ENCODE results near the gene MCM8. TPM values are rescaled to one million over a fixed set of nuclear protein-coding genes. Genes with fewer than 3 reads are reported as not detected.

Gene MCM8
- total and polyA plus RNA-seq, 4 donors, result 2.0 to 7.2 (median 3.3) TPM

DNA sequence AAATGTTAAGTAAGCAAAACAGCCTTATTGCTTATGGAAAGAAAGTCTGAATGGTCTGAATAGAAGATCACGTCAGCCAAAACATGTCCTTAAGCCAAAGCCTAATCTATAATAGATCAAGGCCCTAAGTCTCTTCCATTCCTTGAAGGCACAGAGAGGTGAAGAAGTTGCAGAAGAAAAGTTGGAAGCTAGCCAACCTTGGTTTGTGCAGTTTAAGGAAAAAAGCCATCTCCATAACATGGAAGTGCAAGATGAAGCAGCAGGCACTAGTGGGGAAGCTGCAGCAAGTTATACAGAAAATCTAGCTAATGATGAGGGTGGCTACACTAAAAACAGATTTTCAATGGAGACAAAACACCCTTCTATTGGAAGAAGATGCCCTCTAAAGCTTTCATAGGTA lies 74.3 kb downstream of the MCM8 start:
- H3K27me3 ChIP-seq (ENCODE audit: control insufficient read depth in 3 of 3, insufficient read depth in 3 of 3, low read length in 2 of 3), result no peaks in the 10 kb centered on the region
- H3K36me3 ChIP-seq (ENCODE audit: control insufficient read depth in 4 of 4, insufficient read depth in 4 of 4, low read length in 4 of 4), result peaks cover 8 to 45% (median 22%) of the 10 kb centered on the region in 4 donors
- ATAC-seq (ENCODE audit: insufficient read depth, low FRiP score) (no peak), DNase-seq (no peak)
- H3K4me3 ChIP-seq, result no peak overlapping the region
- peaks cover 0 to 9% (median 0%) of the 10 kb centered on the region in 4 donors for H3K9me3 ChIP-seq (ENCODE audit: control insufficient read depth in 4 of 4, insufficient read depth in 3 of 4, low read length in 3 of 4)
- WGBS, 2 donors, result 100% methylated on average over 1 of the region's 1 CpG
- H3K27ac ChIP-seq (ENCODE audit: low read depth in 1 of 2, low read length in 1 of 2), result no peak overlapping the region
- peaks cover 0 to 9% (median 0%) of the 10 kb centered on the region in 5 donors for H3K4me1 ChIP-seq (ENCODE audit: control insufficient read depth in 5 of 5, insufficient read depth in 5 of 5, low read length in 5 of 5)
- TF ChIP-seq, protein P1, sequence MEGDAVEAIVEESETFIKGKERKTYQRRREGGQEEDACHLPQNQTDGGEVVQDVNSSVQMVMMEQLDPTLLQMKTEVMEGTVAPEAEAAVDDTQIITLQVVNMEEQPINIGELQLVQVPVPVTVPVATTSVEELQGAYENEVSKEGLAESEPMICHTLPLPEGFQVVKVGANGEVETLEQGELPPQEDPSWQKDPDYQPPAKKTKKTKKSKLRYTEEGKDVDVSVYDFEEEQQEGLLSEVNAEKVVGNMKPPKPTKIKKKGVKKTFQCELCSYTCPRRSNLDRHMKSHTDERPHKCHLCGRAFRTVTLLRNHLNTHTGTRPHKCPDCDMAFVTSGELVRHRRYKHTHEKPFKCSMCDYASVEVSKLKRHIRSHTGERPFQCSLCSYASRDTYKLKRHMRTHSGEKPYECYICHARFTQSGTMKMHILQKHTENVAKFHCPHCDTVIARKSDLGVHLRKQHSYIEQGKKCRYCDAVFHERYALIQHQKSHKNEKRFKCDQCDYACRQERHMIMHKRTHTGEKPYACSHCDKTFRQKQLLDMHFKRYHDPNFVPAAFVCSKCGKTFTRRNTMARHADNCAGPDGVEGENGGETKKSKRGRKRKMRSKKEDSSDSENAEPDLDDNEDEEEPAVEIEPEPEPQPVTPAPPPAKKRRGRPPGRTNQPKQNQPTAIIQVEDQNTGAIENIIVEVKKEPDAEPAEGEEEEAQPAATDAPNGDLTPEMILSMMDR (IDR thresholded peaks at IDR 0.05; ENCODE audit: control extremely low read depth, extremely low read depth), result no peak
- no peak overlapping the region for H3K9ac ChIP-seq (ENCODE audit: insufficient read depth in 1 of 2, low read length in 2 of 2)

DNA sequence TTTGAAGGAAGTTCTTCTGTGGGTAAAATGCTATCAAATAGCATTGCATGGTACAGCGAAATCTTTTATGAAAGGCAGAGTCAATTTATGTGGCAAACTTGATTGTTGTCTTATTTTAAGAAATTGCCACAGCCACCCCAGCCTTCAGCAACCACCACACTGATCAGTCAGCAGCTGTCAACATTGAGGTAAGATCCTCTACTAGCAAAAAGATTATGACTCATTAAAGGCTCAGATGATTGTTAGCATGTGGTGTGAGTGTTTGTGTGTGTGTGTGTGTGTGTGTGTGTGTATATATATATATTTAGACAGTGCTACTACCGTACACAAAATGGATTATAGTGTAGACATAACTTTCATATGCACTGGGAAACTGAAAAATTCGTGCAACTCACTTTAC lies 75.6 kb downstream of the MCM8 start:
- H3K4me1 ChIP-seq (ENCODE audit: control insufficient read depth in 5 of 5, insufficient read depth in 5 of 5, low read length in 5 of 5), result peaks cover 0 to 13% (median 0%) of the 10 kb centered on the region in 5 donors
- H3K4me3 ChIP-seq, result no peak overlapping the region
- peaks cover 8 to 42% (median 22%) of the 10 kb centered on the region in 4 donors for H3K36me3 ChIP-seq (ENCODE audit: control insufficient read depth in 4 of 4, insufficient read depth in 4 of 4, low read length in 4 of 4)
- ATAC-seq (ENCODE audit: insufficient read depth, low FRiP score) (no peak), DNase-seq (no peak)
- no peak overlapping the region for H3K9ac ChIP-seq (ENCODE audit: insufficient read depth in 1 of 2, low read length in 2 of 2)
- no peaks in the 10 kb centered on the region for H3K27me3 ChIP-seq (ENCODE audit: control insufficient read depth in 3 of 3, insufficient read depth in 3 of 3, low read length in 2 of 3)
- WGBS, 2 donors, result 85 to 94% methylated on average over 3 of the region's 3 CpGs
- TF ChIP-seq, protein P1 (IDR thresholded peaks at IDR 0.05; ENCODE audit: control extremely low read depth, extremely low read depth), result no peak
- H3K9me3 ChIP-seq (ENCODE audit: control insufficient read depth in 4 of 4, insufficient read depth in 3 of 4, low read length in 3 of 4), result peaks cover 0 to 9% (median 0%) of the 10 kb centered on the region in 4 donors
- H3K27ac ChIP-seq (ENCODE audit: low read depth in 1 of 2, low read length in 1 of 2), result no peak overlapping the region

DNA sequence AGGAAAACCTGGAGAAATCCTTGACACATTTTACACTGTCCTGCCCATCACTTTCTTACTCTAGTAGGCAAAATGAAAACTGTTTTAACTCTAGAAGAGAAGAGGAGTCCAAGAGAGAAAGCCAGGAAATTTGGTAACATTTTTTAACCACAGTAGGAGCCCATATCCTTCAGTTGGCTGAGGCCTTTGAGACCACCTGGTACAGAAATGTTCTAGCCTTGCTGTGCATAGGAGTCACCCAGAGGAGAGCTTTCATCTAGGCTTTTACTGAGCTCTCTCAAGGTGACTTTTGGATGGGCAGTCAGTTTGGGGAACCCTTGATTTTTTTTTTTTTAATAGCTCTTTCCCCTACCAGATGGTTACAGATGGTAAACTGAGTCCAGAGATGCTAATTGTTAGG lies 78.4 kb downstream of the MCM8 start:
- peaks cover 0 to 9% (median 0%) of the 10 kb centered on the region in 4 donors for H3K9me3 ChIP-seq (ENCODE audit: control insufficient read depth in 4 of 4, insufficient read depth in 3 of 4, low read length in 3 of 4)

More for the DNA sequence above, 78.4 kb downstream of the MCM8 start:
- no peak overlapping the region for H3K4me3 ChIP-seq
- H3K27ac ChIP-seq (ENCODE audit: low read depth in 1 of 2, low read length in 1 of 2), result no peak overlapping the region
- ATAC-seq (ENCODE audit: insufficient read depth, low FRiP score) (no peak), DNase-seq (no peak)
- no peak overlapping the region for H3K9ac ChIP-seq (ENCODE audit: insufficient read depth in 1 of 2, low read length in 2 of 2)
- TF ChIP-seq, protein P1 (IDR thresholded peaks at IDR 0.05; ENCODE audit: control extremely low read depth, extremely low read depth), result no peak
- peaks cover 6 to 31% (median 19%) of the 10 kb centered on the region in 4 donors for H3K36me3 ChIP-seq (ENCODE audit: control insufficient read depth in 4 of 4, insufficient read depth in 4 of 4, low read length in 4 of 4)
- no peaks in the 10 kb centered on the region for H3K27me3 ChIP-seq (ENCODE audit: control insufficient read depth in 3 of 3, insufficient read depth in 3 of 3, low read length in 2 of 3)
- peaks cover 0 to 16% (median 0%) of the 10 kb centered on the region in 5 donors for H3K4me1 ChIP-seq (ENCODE audit: control insufficient read depth in 5 of 5, insufficient read depth in 5 of 5, low read length in 5 of 5)

Measured in lung (tissue), 12 donors.